ENCODE measurements around the gene TMEM259. TPM values are rescaled to one million over a fixed set of nuclear protein-coding genes. Genes with fewer than 3 reads are reported as not detected.

The TMEM259 gene
- total and polyA plus RNA-seq, 9 of the 15 experiments (the other 6 are each of a cell fraction or from before 2014, with no cell fraction given) = 0.52 to 231 (median 63.6) TPM

DNA sequence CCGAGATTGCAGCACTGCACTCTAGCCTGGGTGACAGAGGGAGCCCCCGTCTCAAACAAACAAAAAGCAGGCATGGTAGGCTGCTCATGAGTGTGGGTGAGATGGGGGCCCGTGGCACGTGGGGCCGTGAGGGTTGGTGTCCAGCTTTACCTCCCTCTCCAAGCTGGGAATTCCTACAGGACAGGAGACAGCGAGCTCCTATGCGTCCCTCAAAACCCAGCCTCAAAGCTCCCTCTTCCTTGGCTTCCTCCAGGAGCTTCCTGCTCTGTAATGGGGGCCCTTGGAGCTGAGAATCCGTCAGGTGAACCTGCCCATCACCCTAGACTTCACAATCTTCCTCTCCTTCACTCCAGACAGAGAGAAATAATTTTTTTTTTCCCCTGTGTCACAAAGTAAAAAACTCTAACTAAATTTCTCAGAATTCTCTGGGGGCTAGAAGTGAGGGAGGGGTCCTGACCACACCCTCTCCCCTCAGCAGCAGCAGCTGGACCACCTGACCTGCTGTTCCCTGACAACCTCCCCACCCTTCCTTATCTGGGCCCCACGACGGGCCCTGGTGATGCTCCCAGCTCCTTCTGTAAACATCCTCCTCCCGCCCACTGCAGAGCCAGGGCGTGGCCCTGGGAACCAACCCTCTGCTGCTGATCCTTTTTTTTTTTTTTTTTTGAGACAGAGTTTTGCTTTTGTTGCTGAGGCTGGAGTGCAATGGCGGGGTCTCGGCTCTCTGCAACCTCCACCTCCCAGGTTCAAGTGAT, 58.9 kb downstream of the TMEM259 start (continued):
- no peak for TF ChIP-seq ZNF707 (CRISPR knock-in tag; conservative IDR thresholded peaks at IDR 0.05)
- TF ChIP-seq CBX8 (IDR thresholded peaks at IDR 0.05; ENCODE audit: borderline replicate concordance, extremely low read depth, low read depth, low read length, poor library complexity, severe bottlenecking) = no peak
- TF ChIP-seq HEY1 (CRISPR knock-in tag; IDR thresholded peaks at IDR 0.05; ENCODE audit: borderline replicate concordance) = no peak
- peak; percentile 93 for TF ChIP-seq HDAC2 (IDR thresholded peaks at IDR 0.05)
- no peak for TF ChIP-seq GABPA (tag; conservative IDR thresholded peaks at IDR 0.05; ENCODE audit: low read depth)
- no peak for TF ChIP-seq MTF1 (CRISPR knock-in tag; IDR thresholded peaks at IDR 0.05; ENCODE audit: borderline replicate concordance)
- no peak for TF ChIP-seq YY1 (IDR thresholded peaks at IDR 0.05; ENCODE audit: borderline replicate concordance in 1 of 3, control insufficient read depth in 1 of 3, extremely low read depth in 1 of 3, insufficient read depth in 3 of 3, insufficient read length in 1 of 3, insufficient replicate concordance in 2 of 3, low read depth in 1 of 3, low read length in 2 of 3)
- TF ChIP-seq ATF1 (CRISPR knock-in tag; IDR thresholded peaks at IDR 0.05) = no peak
- peak; percentile 65 for TF ChIP-seq ATF1 (tag; IDR thresholded peaks at IDR 0.05)
- TF ChIP-seq MCM5 (IDR thresholded peaks at IDR 0.05; ENCODE audit: low read depth) = no peak
- TF ChIP-seq, protein P1, sequence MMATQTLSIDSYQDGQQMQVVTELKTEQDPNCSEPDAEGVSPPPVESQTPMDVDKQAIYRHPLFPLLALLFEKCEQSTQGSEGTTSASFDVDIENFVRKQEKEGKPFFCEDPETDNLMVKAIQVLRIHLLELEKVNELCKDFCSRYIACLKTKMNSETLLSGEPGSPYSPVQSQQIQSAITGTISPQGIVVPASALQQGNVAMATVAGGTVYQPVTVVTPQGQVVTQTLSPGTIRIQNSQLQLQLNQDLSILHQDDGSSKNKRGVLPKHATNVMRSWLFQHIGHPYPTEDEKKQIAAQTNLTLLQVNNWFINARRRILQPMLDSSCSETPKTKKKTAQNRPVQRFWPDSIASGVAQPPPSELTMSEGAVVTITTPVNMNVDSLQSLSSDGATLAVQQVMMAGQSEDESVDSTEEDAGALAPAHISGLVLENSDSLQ (IDR thresholded peaks at IDR 0.05) = peak; percentile 42
- TF ChIP-seq, protein P2, sequence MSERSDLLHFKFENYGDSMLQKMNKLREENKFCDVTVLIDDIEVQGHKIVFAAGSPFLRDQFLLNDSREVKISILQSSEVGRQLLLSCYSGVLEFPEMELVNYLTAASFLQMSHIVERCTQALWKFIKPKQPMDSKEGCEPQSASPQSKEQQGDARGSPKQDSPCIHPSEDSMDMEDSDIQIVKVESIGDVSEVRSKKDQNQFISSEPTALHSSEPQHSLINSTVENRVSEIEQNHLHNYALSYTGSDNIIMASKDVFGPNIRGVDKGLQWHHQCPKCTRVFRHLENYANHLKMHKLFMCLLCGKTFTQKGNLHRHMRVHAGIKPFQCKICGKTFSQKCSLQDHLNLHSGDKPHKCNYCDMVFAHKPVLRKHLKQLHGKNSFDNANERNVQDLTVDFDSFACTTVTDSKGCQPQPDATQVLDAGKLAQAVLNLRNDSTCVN (CRISPR knock-in tag; IDR thresholded peaks at IDR 0.05) = no peak
- no peak for TF ChIP-seq SRSF7 (optimal IDR thresholded peaks at IDR 0.05; ENCODE audit: low read depth, low read length)
- peak; percentile 67 to 78 for TF ChIP-seq MNT (conservative IDR thresholded peaks at IDR 0.05)
- TF ChIP-seq ZNF589 (CRISPR knock-in tag; IDR thresholded peaks at IDR 0.05; ENCODE audit: low read depth) = no peak
- no peak for TF ChIP-seq ARHGAP35 (IDR thresholded peaks at IDR 0.05; ENCODE audit: partially characterized antibody)
- no peak for TF ChIP-seq ZNF316 (IDR thresholded peaks at IDR 0.05)
- TF ChIP-seq ATF6 (CRISPR knock-in tag; IDR thresholded peaks at IDR 0.05) = no peak
- TF ChIP-seq CBX2 (IDR thresholded peaks at IDR 0.05; ENCODE audit: insufficient read depth, low read length, poor library complexity, severe bottlenecking) = no peak
- TF ChIP-seq, protein P3, sequence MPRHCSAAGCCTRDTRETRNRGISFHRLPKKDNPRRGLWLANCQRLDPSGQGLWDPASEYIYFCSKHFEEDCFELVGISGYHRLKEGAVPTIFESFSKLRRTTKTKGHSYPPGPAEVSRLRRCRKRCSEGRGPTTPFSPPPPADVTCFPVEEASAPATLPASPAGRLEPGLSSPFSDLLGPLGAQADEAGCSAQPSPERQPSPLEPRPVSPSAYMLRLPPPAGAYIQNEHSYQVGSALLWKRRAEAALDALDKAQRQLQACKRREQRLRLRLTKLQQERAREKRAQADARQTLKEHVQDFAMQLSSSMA (CRISPR knock-in tag; IDR thresholded peaks at IDR 0.05) = no peak
